ENCODE data around the gene PLSCR3. TPM values are rescaled to one million over a fixed set of nuclear protein-coding genes. Genes with fewer than 3 reads are reported as not detected.

Gene PLSCR3
- total RNA-seq, 1 experiment from 2014 or later = 53.0 TPM

GRCh38 chr17:7437369-7437863 lies 43.1 kb upstream of the PLSCR3 start:
- Histone ChIP-seq H3K27ac (no peak overlapping the region), H3K4me3 (peak overlapping the region; percentile 57; the same call in 1 of the 2 replicates)
- TF ChIP-seq, protein P1, sequence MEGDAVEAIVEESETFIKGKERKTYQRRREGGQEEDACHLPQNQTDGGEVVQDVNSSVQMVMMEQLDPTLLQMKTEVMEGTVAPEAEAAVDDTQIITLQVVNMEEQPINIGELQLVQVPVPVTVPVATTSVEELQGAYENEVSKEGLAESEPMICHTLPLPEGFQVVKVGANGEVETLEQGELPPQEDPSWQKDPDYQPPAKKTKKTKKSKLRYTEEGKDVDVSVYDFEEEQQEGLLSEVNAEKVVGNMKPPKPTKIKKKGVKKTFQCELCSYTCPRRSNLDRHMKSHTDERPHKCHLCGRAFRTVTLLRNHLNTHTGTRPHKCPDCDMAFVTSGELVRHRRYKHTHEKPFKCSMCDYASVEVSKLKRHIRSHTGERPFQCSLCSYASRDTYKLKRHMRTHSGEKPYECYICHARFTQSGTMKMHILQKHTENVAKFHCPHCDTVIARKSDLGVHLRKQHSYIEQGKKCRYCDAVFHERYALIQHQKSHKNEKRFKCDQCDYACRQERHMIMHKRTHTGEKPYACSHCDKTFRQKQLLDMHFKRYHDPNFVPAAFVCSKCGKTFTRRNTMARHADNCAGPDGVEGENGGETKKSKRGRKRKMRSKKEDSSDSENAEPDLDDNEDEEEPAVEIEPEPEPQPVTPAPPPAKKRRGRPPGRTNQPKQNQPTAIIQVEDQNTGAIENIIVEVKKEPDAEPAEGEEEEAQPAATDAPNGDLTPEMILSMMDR (conservative IDR thresholded peaks at IDR 0.05) = no peak
- no peak for TF ChIP-seq EZH2 (IDR thresholded peaks at IDR 0.05; ENCODE audit: low read depth)

DNA sequence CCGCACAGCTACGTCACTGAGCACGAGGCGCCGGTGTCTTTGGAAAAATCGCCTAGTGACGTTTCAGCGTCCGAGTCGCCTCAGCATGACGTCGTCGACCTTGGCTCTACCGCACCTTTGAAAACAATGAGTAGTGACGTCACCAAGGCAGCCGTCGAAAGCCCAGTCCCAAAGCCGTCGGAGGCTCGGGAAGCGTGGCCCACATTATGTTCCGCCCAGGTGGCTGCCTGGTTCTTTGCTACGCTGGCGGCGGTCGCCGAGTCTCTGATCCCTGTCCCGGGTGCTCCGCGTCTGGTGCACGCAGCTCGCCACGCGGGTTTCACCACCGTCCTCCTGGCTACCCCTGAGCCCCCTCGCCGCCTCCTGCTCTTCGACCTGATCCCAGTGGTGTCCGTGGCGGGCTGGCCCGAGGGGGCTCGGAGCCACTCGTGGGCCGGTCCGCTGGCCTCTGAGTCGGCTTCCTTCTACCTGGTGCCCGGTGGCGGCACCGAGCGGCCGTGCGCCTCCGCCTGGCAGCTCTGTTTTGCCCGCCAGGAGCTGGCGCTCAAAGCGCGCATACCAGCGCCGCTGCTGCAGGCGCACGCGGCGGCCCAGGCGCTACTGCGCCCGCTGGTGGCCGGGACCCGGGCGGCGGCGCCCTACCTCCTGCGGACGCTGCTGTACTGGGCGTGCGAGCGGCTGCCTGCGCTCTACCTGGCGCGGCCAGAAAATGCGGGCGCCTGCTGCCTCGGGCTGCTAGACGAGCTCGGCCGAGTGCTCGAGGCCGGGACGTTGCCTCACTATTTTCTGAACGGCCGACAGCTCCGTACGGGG lies 42.4 kb upstream of the PLSCR3 start:
- DNase-seq = peak; percentile 64 to 90
- Histone ChIP-seq H3K9me3 (ENCODE audit: insufficient read depth, low read depth) (no peaks in the 10 kb centered on the region), H3K4me2 (peak overlapping the region; percentile 90), H4K20me1 (ENCODE audit: insufficient read depth) (no peaks in the 10 kb centered on the region), H3K4me1 (replicated peaks; ENCODE audit: insufficient read depth) (0 out of 2 replicates have a peak, but pooled peaks cover 7% of the 10 kb centered on the region), H3K27me3 (ENCODE audit: insufficient read depth, low read depth) (no peaks in the 10 kb centered on the region), H2AFZ (peak overlapping the region; percentile 74), H3K79me2 (ENCODE audit: low read depth) (peaks cover 8% of the 10 kb centered on the region; the same call in 1 of the 2 replicates), H3F3A (ENCODE audit: insufficient read depth, low read depth) (peaks cover 13% of the 10 kb centered on the region; the same call in 1 of the 2 replicates), H3K4me3 (peak overlapping the region; percentile 57), H3K36me3 (ENCODE audit: low read depth) (no peaks in the 10 kb centered on the region), H3K27ac (peak overlapping the region; percentile 68; the same call in 1 of the 2 replicates), H3K9me2 (ENCODE audit: insufficient read depth) (no peaks in the 10 kb centered on the region)
- no TSS peak for BruUV-seq (replicated peaks)
- ChIA-PET CTCF (interaction anchor here (0.6 to 2.9 kb wide), 8 partner anchors 9 to 251 kb away, joined by 3 to 19 read pairs (median 6); partner anchors contain the start of genes FXR2, TMEM256 and TP53), POLR2A (ENCODE audit: unreplicated experiment) (interaction anchor here (0.6 to 1.1 kb wide), 4 partner anchors 9 to 250 kb away, joined by 3 to 16 read pairs (median 4); partner anchors contain the start of genes GABARAP, POLR2A and TP53)
- intact Hi-C loops (cut with micrococcal nuclease; ENCODE audit: unreplicated experiment) = loop anchor here (2.0 to 5.0 kb wide), 2 partner anchors 42 to 66 kb away; partner anchors contain the start of gene PLSCR3
- TF ChIP-seq, protein P1 (conservative IDR thresholded peaks at IDR 0.05) = peak; percentile 54
- no peak for TF ChIP-seq EZH2 (IDR thresholded peaks at IDR 0.05; ENCODE audit: low read depth)

More at GRCh38 chr17:7437369-7437863, 43.1 kb upstream of the PLSCR3 start:
- ChIA-PET POLR2A (ENCODE audit: unreplicated experiment) (interaction anchor here (0.6 to 0.7 kb wide), 2 partner anchors 8 to 146 kb away, joined by 4 to 7 read pairs; no protein-coding TSS in a partner anchor), CTCF (interaction anchor here (0.6 to 2.9 kb wide), 5 partner anchors 8 to 250 kb away, joined by 3 to 19 read pairs (median 5); partner anchors contain the start of genes TMEM256 and TP53)
- no peaks in the 10 kb centered on the region for H3K27me3 ChIP-seq (ENCODE audit: insufficient read depth, low read depth)
- H4K20me1 ChIP-seq (ENCODE audit: insufficient read depth) = no peaks in the 10 kb centered on the region
- H3K9me2 ChIP-seq (ENCODE audit: insufficient read depth) = no peaks in the 10 kb centered on the region
- H2AFZ ChIP-seq = no peak overlapping the region
- 0 out of 2 replicates have a peak, but pooled peaks cover 7% of the 10 kb centered on the region for H3K4me1 ChIP-seq (replicated peaks; ENCODE audit: insufficient read depth)
- no peaks in the 10 kb centered on the region for H3K9me3 ChIP-seq (ENCODE audit: insufficient read depth, low read depth)
- no peak for DNase-seq
- H3K4me2 ChIP-seq = peak overlapping the region; percentile 90
- intact Hi-C loops (cut with micrococcal nuclease; ENCODE audit: unreplicated experiment) = loop anchor here (2.0 to 5.0 kb wide), 2 partner anchors 43 to 65 kb away; partner anchors contain the start of gene PLSCR3
- H3K79me2 ChIP-seq (ENCODE audit: low read depth) = peaks cover 8% of the 10 kb centered on the region; the same call in 1 of the 2 replicates
- no TSS peak for BruUV-seq (replicated peaks)
- H3K36me3 ChIP-seq (ENCODE audit: low read depth) = no peaks in the 10 kb centered on the region
- H3F3A ChIP-seq (ENCODE audit: insufficient read depth, low read depth) = peaks cover 13% of the 10 kb centered on the region; the same call in 1 of the 2 replicates
